Measurements from ENCODE around the gene PRPF19. TPM values are rescaled to one million over a fixed set of nuclear protein-coding genes. Genes with fewer than 3 reads are reported as not detected.
A peak's percentile ranks its signal among the peaks of the same experiment; 100 is the strongest.

PRPF19 gene
- total RNA-seq, 3 donors from 2014 or later, result 61.1 to 74.1 (median 64.6) TPM

- Histone ChIP-seq H3K4me3 (no peak overlapping the region), H3K4me1 (ENCODE audit: low read depth) (peaks cover 13% of the 10 kb centered on the region), H3K9me3 (no peaks in the 10 kb centered on the region), H3K36me3 (ENCODE audit: low read depth) (peaks cover 3% of the 10 kb centered on the region)
- intact Hi-C loops (cut with DNase I, micrococcal nuclease), result no loop called here
- no peak for ATAC-seq
- DNase-seq, result no peak
- no peak for TF ChIP-seq CTCF (IDR thresholded peaks at IDR 0.05)
These were observed 12.0 kb upstream of the PRPF19 start for GRCh38 chr11:60918251-60918938.

- no peak for TF ChIP-seq CTCF (IDR thresholded peaks at IDR 0.05)
- Histone ChIP-seq H3K36me3 (ENCODE audit: low read depth) (peaks cover 3% of the 10 kb centered on the region), H3K4me3 (no peak overlapping the region), H3K4me1 (ENCODE audit: low read depth) (peaks cover 14% of the 10 kb centered on the region), H3K9me3 (no peaks in the 10 kb centered on the region)
- no peak for DNase-seq
- intact Hi-C loops (cut with DNase I, micrococcal nuclease), result no loop called here
- ATAC-seq, result no peak
These were observed 10.9 kb upstream of the PRPF19 start for GRCh38 chr11:60917267-60917666.

- H3K36me3 ChIP-seq (ENCODE audit: low read depth), result peaks cover 3% of the 10 kb centered on the region
- intact Hi-C loops (cut with DNase I, micrococcal nuclease), result no loop called here
- H3K4me3 ChIP-seq, result no peak overlapping the region
- DNase-seq, result no peak
- H3K9me3 ChIP-seq, result no peaks in the 10 kb centered on the region
- ATAC-seq, result no peak
- no peak for TF ChIP-seq CTCF (IDR thresholded peaks at IDR 0.05)
- peaks cover 14% of the 10 kb centered on the region for H3K4me1 ChIP-seq (ENCODE audit: low read depth)
These were observed 10.4 kb upstream of the PRPF19 start for GRCh38 chr11:60916669-60917206.

GRCh38 chr11:60915248-60915914, 9.0 kb upstream of the PRPF19 start:
- TF ChIP-seq CTCF (IDR thresholded peaks at IDR 0.05), result no peak
- H3K4me1 ChIP-seq (ENCODE audit: low read depth), result peaks cover 14% of the 10 kb centered on the region
- intact Hi-C loops (cut with DNase I, micrococcal nuclease), result no loop called here
- H3K9me3 ChIP-seq, result no peaks in the 10 kb centered on the region
- DNase-seq (peak; percentile 67 to 87 (median 70)), ATAC-seq (peak; percentile 61)
- H3K36me3 ChIP-seq (ENCODE audit: low read depth), result no peaks in the 10 kb centered on the region
- no peak overlapping the region for H3K4me3 ChIP-seq

- H3K36me3 ChIP-seq (ENCODE audit: low read depth), result no peaks in the 10 kb centered on the region
- ATAC-seq (peak; percentile 51), DNase-seq (peak; percentile 45 to 74 (median 69))
- intact Hi-C loops (cut with DNase I, micrococcal nuclease), result no loop called here
- no peaks in the 10 kb centered on the region for H3K9me3 ChIP-seq
- H3K4me3 ChIP-seq, result peak overlapping the region; percentile 62
- TF ChIP-seq CTCF (IDR thresholded peaks at IDR 0.05), result no peak
- peaks cover 14% of the 10 kb centered on the region for H3K4me1 ChIP-seq (ENCODE audit: low read depth)
These were observed 8.4 kb upstream of the PRPF19 start for GRCh38 chr11:60914633-60915247.
